Loucy (cell line): ENCODE data around the gene BBS2.

Experiments
- H2AFZ ChIP-seq: fragments of 200-600 bp; sonication (generic); 2 replicates; pipeline ENCODE4 v1.6.0; 2016; ENCODE audit warnings: antibody characterized with exemption, mild to moderate bottlenecking, low read length, moderate library complexity
- H3F3A ChIP-seq: fragments of 200-600 bp; 2 replicates; pipeline ENCODE4 v1.6.0; 2016; ENCODE audit warnings: antibody characterized with exemption, low read depth, mild to moderate bottlenecking
- H3K27me3 ChIP-seq: fragments of 200-600 bp; sonication (generic); 2 replicates; pipeline ENCODE4 v1.6.1; 2014; ENCODE audit warnings: low read length, mild to moderate bottlenecking; ENCODE audit not compliant: insufficient read depth, poor library complexity, severe bottlenecking
- H3K36me3 ChIP-seq: fragments of 200-600 bp; sonication (generic); 2 replicates; pipeline ENCODE4 v1.6.1; 2016; ENCODE audit warnings: low read length; ENCODE audit not compliant: insufficient read depth
- H3K4me1 ChIP-seq: fragments of 200-600 bp; sonication (generic); 2 replicates; pipeline ENCODE4 v1.5.1; 2014; ENCODE audit warnings: low read length, mild to moderate bottlenecking; ENCODE audit not compliant: insufficient read depth, poor library complexity, severe bottlenecking
- H3K4me2 ChIP-seq: fragments of 200-600 bp; sonication (generic); 2 replicates; pipeline ENCODE4 v1.6.0; 2014; ENCODE audit warnings: antibody characterized with exemption, low read length, low read depth, mild to moderate bottlenecking; ENCODE audit not compliant: poor library complexity, severe bottlenecking
- H3K4me3 ChIP-seq: fragments of 200-600 bp; sonication (generic); 2 replicates; pipeline ENCODE4 v1.5.1; 2014; ENCODE audit warnings: low read length, mild to moderate bottlenecking, mixed read lengths; ENCODE audit not compliant: poor library complexity, severe bottlenecking
- H3K79me2 ChIP-seq: fragments of 200-600 bp; sonication (generic); 2 replicates; pipeline ENCODE4 v1.6.1; 2014; ENCODE audit warnings: low read length; ENCODE audit not compliant: insufficient read depth
- H3K9ac ChIP-seq: fragments of 200-600 bp; sonication (generic); 2 replicates; pipeline ENCODE4 v1.6.0; 2014; ENCODE audit warnings: mild to moderate bottlenecking, low read depth, low read length, moderate library complexity; ENCODE audit not compliant: poor library complexity, severe bottlenecking
- H3K9me2 ChIP-seq: fragments of 200-600 bp; sonication (generic); replicated peaks from 2 replicates; pipeline ENCODE4 v1.6.1; 2016; ENCODE audit warnings: low read depth, low read length, mixed read lengths
- H3K9me3 ChIP-seq: fragments of 200-600 bp; sonication (generic); 2 replicates; pipeline ENCODE4 v1.6.1; 2014; ENCODE audit warnings: mild to moderate bottlenecking, antibody characterized with exemption, low read length, low read depth; ENCODE audit not compliant: insufficient read depth
- H4K20me1 ChIP-seq: fragments of 200-600 bp; sonication (generic); 2 replicates; pipeline ENCODE4 v1.6.0; 2014; ENCODE audit warnings: antibody characterized with exemption, low read length, mild to moderate bottlenecking; ENCODE audit not compliant: insufficient read depth, poor library complexity, severe bottlenecking
- EZH2phosphoT487 ChIP-seq: fragments of 200-600 bp; IDR thresholded peaks from 2 replicates; pipeline ENCODE4 v1.6.1; 2018; ENCODE audit warnings: antibody characterized with exemption, mild to moderate bottlenecking, moderate library complexity, borderline replicate concordance
- TF ChIP-seq, protein P1 (sequence below): fragments of 200-600 bp; sonication (generic); conservative IDR thresholded peaks from 2 replicates; pipeline ENCODE4 v1.5.1; 2014; ENCODE audit warnings: mild to moderate bottlenecking, antibody characterized with exemption, low read length

BBS2 gene

DNA sequence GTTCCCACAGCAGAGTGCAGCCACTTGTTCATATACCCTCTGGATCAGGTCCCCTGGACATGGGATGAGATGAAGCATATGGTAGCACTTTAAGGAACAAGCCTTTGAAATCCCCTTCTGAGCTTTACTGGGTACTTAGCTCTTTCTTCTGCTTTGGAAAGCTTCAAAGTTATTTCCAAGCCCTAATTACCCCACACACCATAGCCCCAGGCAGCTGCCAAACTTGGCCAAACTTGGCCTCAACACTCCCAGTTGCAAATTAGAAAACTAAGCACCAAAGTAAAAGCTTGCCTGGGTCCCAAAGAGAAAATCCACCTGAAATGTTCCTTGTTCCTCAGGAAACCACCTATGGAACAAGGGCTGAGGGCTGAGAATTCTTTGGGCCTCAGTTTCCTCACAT lies 29.3 kb upstream of the BBS2 start:
- Histone ChIP-seq H3K27me3 (no peaks in the 10 kb centered on the region), H3K9ac (no peak overlapping the region), H3K4me3 (no peak overlapping the region), H3K4me1 (peaks cover 47% of the 10 kb centered on the region), H3K9me2 (no peaks in the 10 kb centered on the region), H2AFZ (no peak overlapping the region), H3K36me3 (no peaks in the 10 kb centered on the region), H3K79me2 (no peaks in the 10 kb centered on the region), H4K20me1 (no peaks in the 10 kb centered on the region), H3K4me2 (no peak overlapping the region), H3F3A (peaks cover 2% of the 10 kb centered on the region; the same call in 1 of the 2 replicates), H3K9me3 (no peaks in the 10 kb centered on the region)
- TF ChIP-seq EZH2phosphoT487 = no peak
- TF ChIP-seq, protein P1, sequence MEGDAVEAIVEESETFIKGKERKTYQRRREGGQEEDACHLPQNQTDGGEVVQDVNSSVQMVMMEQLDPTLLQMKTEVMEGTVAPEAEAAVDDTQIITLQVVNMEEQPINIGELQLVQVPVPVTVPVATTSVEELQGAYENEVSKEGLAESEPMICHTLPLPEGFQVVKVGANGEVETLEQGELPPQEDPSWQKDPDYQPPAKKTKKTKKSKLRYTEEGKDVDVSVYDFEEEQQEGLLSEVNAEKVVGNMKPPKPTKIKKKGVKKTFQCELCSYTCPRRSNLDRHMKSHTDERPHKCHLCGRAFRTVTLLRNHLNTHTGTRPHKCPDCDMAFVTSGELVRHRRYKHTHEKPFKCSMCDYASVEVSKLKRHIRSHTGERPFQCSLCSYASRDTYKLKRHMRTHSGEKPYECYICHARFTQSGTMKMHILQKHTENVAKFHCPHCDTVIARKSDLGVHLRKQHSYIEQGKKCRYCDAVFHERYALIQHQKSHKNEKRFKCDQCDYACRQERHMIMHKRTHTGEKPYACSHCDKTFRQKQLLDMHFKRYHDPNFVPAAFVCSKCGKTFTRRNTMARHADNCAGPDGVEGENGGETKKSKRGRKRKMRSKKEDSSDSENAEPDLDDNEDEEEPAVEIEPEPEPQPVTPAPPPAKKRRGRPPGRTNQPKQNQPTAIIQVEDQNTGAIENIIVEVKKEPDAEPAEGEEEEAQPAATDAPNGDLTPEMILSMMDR = no peak

DNA sequence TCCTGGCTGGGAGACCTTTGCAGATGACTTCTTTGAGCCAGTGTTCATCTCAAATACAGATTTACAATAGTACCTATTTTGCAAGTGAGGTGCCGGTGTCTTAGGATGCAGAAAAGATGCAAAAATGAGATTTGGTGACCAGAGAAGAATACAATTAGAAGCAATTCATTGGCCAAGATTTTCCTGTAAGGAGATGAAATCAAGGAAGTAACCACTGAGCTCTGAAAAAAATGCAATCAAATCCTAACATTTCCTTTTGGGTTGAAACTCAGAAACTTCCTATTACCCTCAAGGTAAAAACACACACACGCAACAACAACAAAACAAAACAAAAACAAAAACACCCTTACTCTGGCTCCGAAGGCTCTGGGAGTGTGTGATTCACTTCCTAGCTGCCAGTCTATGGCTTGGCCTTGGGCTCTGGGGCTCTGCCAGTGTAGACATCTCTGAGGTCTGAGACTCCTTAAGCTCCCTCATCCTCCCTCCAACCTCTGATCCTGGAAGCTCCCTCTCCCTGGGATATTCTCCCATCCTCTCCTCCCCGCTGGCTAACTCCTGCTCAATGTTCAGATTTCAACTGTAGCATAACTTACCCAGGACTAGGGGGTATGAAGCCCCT lies 28.2 kb upstream of the BBS2 start:
- H3K4me2 ChIP-seq = peak overlapping the region; percentile 68

DNA sequence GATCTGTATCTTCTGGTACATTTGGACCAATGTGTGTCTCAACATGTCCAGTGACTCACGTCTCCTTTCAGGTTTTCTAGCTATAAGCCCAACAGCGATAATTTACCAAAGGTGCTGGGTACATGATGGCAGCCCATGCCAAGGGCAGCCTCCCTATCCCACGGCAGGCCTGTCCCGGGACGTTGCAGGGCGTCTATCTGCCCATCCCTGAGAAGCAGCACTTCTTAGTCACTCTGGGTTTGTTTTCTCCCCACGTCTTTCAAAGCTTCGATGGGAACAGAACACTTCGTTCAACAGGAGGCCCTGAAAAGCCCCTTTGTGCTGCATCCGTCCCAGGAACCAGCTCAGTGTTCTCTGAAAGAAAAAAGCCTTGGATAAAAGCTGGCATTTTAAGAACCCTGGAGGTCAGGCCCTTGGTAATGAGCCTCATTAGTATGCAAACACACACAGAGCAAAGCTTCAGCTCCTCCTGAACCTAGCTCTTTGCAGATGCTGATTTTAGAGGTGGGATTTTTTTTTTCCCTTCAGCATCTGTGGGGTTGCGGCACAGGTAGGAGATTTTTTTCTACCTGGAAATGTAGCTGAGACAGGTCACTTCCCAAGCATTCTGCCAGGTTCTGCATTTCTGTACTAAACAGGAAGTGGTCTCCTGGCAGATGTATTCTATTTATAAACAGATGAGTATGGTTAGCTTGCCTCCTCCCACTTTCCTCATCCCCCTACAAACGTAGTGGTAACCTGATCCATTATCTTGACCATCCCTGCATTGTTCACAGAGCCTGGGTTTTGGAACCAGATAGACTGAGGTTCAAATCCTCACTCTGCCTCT lies 27.5 kb upstream of the BBS2 start:
- Histone ChIP-seq H3K9me2 (no peaks in the 10 kb centered on the region), H3K4me1 (peaks cover 42% of the 10 kb centered on the region), H3K9me3 (no peaks in the 10 kb centered on the region), H3K4me2 (peak overlapping the region; percentile 68), H3K27me3 (no peaks in the 10 kb centered on the region), H2AFZ (peak overlapping the region; percentile 54), H3F3A (peaks cover 2% of the 10 kb centered on the region; the same call in 1 of the 2 replicates), H3K9ac (no peak overlapping the region), H4K20me1 (no peaks in the 10 kb centered on the region), H3K79me2 (no peaks in the 10 kb centered on the region), H3K4me3 (peak overlapping the region; percentile 22), H3K36me3 (no peaks in the 10 kb centered on the region)
- TF ChIP-seq, protein P1 = no peak
- no peak for TF ChIP-seq EZH2phosphoT487

More for the DNA sequence above, 28.2 kb upstream of the BBS2 start:
- Histone ChIP-seq H3K4me1 (peaks cover 47% of the 10 kb centered on the region), H3K9me3 (no peaks in the 10 kb centered on the region), H3K79me2 (no peaks in the 10 kb centered on the region), H3K4me3 (peak overlapping the region; percentile 22), H3K36me3 (no peaks in the 10 kb centered on the region), H3K9me2 (no peaks in the 10 kb centered on the region), H3K9ac (no peak overlapping the region), H2AFZ (peak overlapping the region; percentile 54), H4K20me1 (no peaks in the 10 kb centered on the region), H3K27me3 (no peaks in the 10 kb centered on the region), H3F3A (peaks cover 2% of the 10 kb centered on the region; the same call in 1 of the 2 replicates)
- TF ChIP-seq, protein P1 = no peak
- no peak for TF ChIP-seq EZH2phosphoT487
